Stimulated activated CD8-positive, alpha-beta memory T cell treated with anti-CD3 and anti-CD28 coated beads, Interleukin-15, amount 100 ng/mL, for 24 hours (primary cell): ENCODE data around the gene ABI3.

ENCODE experiments used
- DNase-seq: peaks from one replicate; pipeline ENCODE4 v3.0.0-alpha.2; 2020; ENCODE audit warnings: low read depth

ABI3 gene

GRCh38 chr17:49225554-49226236 is 15.2 kb downstream of the ABI3 start:
- DNase-seq: no peak

- no peak for DNase-seq
Observed at GRCh38 chr17:49226771-49227435, 16.4 kb downstream of the ABI3 start.

DNA sequence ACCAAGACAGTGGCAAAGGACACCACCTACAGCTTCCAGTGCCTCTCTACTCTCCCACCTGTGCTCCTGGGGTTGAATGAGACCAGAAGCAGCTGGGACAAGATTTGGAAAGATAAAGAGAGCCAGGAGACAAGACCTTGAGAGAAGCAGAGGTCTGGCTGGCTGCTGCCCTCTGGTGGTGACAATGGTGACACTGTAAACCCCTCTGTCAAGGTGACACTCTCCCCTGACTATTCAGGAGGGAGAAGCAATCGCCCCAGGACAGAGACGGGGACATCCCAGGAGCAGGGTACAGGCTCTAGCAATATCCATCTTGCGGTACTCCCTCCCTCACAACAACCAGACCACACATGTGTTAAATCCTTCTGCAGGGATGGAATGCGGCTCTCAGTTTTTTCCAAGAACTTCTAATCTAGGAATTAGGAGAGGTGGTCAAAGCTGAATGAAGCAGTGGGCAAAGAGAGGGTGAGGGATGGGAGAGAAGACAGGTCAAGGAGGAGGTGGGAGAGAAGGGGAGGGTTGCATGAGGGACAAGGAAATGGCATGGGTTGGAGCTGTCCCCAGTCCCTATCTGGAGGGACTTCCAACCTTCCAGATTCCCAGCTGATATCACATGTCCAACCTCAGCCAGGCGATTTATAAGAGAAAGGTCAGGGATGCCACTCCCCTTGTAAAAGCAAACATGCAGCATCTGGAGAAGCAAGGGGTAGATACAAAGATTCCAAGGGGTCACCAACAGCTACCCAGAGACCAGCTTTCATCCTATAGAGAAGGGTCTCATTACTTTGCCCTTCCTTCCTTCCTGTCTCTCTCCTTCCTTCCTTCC is 17.1 kb downstream of the ABI3 start:
- no peak for DNase-seq

GRCh38 chr17:49229076-49229804 is 18.7 kb downstream of the ABI3 start:
- no peak for DNase-seq

GRCh38 chr17:49229805-49230600 is 19.5 kb downstream of the ABI3 start:
- no peak for DNase-seq

GRCh38 chr17:49230636-49231562 is 20.4 kb downstream of the ABI3 start, which contains the start of gene PHOSPHO1:
Gene PHOSPHO1, minus strand, starts transcription at chr17:49230787. Its CDS starts 4,096 bp downstream, at chr17:49226691.
- DNase-seq: peak; percentile 76

- DNase-seq: no peak
Observed at GRCh38 chr17:49231563-49231894, 21.0 kb downstream of the ABI3 start.

DNA sequence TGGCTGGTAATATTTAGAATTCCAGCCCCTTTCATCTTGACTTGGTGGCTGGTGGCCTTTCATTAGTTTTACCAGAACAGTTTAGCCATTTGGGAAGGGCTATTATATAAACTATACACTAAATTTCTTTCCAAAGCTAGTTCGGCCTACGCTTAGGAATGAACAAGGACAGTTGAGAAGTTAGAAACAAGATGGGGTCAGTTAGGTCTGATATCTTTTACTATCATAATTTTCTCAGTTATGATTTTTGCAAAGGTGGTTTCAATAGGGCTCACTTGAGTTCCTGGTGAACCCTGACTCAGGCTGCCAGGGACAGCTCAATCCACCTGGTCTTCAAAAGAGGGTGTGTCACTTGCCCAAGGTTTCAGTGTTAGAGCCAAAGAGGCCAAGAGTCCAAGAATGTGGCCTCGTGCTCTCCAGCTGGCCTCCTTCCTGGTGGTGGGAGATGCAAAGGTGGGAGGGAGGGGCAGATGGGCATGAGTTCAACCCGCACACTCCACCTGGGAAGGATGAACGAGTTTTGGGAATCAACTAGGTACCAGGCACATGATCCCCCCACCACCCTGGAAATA is 24.1 kb downstream of the ABI3 start:
- no peak for DNase-seq

GRCh38 chr17:49235896-49236295 is 25.4 kb downstream of the ABI3 start:
- DNase-seq: no peak

DNA sequence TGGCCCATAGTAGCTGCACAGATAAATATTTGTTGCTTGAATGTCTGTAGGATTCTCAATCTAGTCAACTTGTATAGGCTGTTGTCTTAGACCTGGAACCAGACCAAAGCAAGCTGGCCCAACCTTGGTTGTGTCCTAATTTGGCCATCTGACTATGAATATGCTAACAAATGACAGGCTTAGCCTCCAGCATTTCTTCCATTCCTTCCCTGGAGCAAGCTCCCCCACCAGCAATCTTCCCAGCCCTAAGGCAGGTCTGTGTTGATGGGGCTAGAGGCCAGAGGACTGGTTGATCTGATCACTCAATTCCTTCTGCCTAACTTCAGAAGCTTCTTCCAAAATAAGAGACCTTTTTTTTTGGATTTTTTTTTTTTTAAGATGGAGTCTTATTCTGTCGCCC is 29.5 kb downstream of the ABI3 start:
- no peak for DNase-seq

GRCh38 chr17:49240619-49241018 is 30.1 kb downstream of the ABI3 start:
- no peak for DNase-seq

GRCh38 chr17:49241040-49241439 is 30.5 kb downstream of the ABI3 start:
- DNase-seq: no peak

GRCh38 chr17:49241692-49242397 is 31.3 kb downstream of the ABI3 start:
- no peak for DNase-seq

DNA sequence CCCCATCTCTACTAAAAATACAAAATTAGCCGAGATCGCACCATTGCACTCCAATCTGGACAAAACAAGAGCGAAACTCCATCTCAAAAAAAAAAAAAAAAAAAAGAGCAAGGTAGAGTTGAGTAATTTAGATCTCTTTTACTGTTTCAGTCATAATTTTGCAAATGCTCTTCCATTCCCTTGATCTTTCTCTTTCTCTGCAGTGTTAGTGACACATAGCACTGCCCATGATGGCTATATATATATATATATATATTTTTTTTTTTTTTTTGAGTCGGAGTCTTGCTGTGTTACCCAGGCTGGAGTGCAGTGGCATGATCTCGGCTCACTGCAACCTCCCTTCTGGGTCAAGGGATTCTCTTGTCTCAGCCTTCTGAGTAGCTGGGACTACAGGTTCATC is 32.3 kb downstream of the ABI3 start:
- DNase-seq: no peak

DNA sequence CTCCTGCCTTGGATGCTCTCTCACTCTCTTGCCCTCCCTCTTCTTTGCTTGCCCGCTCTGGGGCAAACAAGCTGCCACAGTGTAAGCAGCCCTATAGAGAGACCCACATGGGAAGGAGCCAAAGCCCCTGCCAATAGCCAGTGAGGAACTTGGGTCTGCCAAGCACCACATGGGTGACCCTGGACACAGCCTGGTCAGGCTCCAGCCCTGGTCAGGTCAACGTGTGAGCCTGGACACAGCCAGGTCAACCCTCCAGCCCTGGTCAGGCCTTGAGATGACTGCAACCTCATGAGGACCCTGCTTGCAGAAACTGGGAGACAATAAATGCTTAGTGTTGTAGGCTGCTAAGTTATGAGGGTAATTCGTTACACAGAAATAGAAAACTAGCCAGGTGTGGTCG is 34.3 kb downstream of the ABI3 start:
- no peak for DNase-seq

DNA sequence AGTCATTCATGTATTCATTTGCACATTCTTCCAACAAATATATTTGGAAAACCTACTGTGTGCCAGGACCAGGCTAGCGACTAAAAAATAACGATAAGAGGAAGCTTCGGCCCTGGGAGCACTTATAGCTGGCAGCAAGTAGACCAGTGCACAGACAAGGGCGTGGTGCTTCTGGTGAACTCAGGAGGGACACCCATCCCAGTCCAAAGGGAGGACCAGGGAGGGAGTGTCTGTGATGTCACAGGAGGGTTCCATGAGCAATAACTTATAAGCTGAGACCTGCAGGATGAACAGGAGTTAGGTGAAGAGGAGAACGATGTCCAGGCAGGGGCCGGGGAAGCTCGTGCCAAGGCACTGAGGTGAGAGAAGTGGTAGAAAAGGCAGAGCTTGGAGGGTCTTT is 37.4 kb downstream of the ABI3 start:
- DNase-seq: no peak

GRCh38 chr17:49249292-49249794 is 38.8 kb downstream of the ABI3 start:
- DNase-seq: no peak

- no peak for DNase-seq
Observed at GRCh38 chr17:49249890-49250522, 39.5 kb downstream of the ABI3 start.
